NCI-H446 (cell line): ENCODE data around the gene SYNM.
"Not testable (repeated sequence)": the region's sequence is repeated elsewhere in the genome, so short reads cannot be mapped to it uniquely, and the experiment has no call there.

Source experiments
- DNase-seq, 2 experiments: peaks; one replicate each; lab custom pipeline; 2025; lab: John Stamatoyannopoulos, UW

SYNM gene

GRCh38 chr15:99104788-99105513, at the start of gene SYNM:
SYNM (plus strand) TSS chr15:99105080; CDS start chr15:99105200, 120 bp downstream.
- peak in 1 of 2 experiments; percentile 73 for DNase-seq

- no peak for DNase-seq
These were observed 49.2 kb upstream of the SYNM start for GRCh38 chr15:99055555-99056134.

- no peak for DNase-seq
These were observed 47.9 kb upstream of the SYNM start for GRCh38 chr15:99057020-99057419.

GRCh38 chr15:99057697-99058420, 47.0 kb upstream of the SYNM start:
- no peak for DNase-seq

GRCh38 chr15:99058421-99058870, 46.4 kb upstream of the SYNM start:
- DNase-seq = no peak

GRCh38 chr15:99059010-99059981, 45.6 kb upstream of the SYNM start:
- peak; percentile 24 to 66 for DNase-seq

GRCh38 chr15:99060186-99060585, 44.7 kb upstream of the SYNM start:
- not testable (repeated sequence) for DNase-seq

GRCh38 chr15:99062226-99062625, 42.7 kb upstream of the SYNM start:
- DNase-seq = no peak

GRCh38 chr15:99068186-99068585, 36.7 kb upstream of the SYNM start:
- no peak for DNase-seq

- no peak for DNase-seq
These were observed 34.7 kb upstream of the SYNM start for GRCh38 chr15:99070208-99070607.

- no peak for DNase-seq
These were observed 33.7 kb upstream of the SYNM start for GRCh38 chr15:99071091-99071680.

GRCh38 chr15:99073008-99073717, 31.7 kb upstream of the SYNM start:
- no peak for DNase-seq

- no peak for DNase-seq
These were observed 30.4 kb upstream of the SYNM start for GRCh38 chr15:99074446-99074845.

GRCh38 chr15:99075059-99075652, 29.7 kb upstream of the SYNM start:
- not testable (repeated sequence) for DNase-seq

- no peak for DNase-seq
These were observed 28.8 kb upstream of the SYNM start for GRCh38 chr15:99076109-99076508.

- DNase-seq = peak; percentile 55 to 83
These were observed 28.1 kb upstream of the SYNM start for GRCh38 chr15:99076555-99077308.

GRCh38 chr15:99082798-99083197, 22.1 kb upstream of the SYNM start:
- DNase-seq = no peak

GRCh38 chr15:99084965-99085364, 19.9 kb upstream of the SYNM start:
- DNase-seq = no peak
